H1 (cell line): ENCODE results near the gene PTPRG.

ENCODE experiments used
- CHD1 ChIP-seq: IDR thresholded peaks from 2 replicates; pipeline ENCODE4 v1.6.1; 2012; ENCODE audit warnings: low read depth, low read length, improper control_type of control experiment
- JUND ChIP-seq: IDR thresholded peaks from 2 replicates; pipeline ENCODE4 v1.6.1; 2011; ENCODE audit warnings: mild to moderate bottlenecking, improper control_type of control experiment, low read length
- POLR2A ChIP-seq, 2 experiments: IDR thresholded peaks; 1 replicate in 1 of 2; 2 replicates in 1 of 2; pipeline ENCODE4 v1.6.1; 2011; ENCODE audit warnings: low read depth in 2 of 2, low read length in 2 of 2, mild to moderate bottlenecking in 2 of 2; ENCODE audit errors: control extremely low read depth in 1 of 2
- POLR2AphosphoS5 ChIP-seq: IDR thresholded peaks from 2 replicates; pipeline ENCODE4 v1.6.1; 2011; ENCODE audit warnings: low read depth, low read length
- RAD21 ChIP-seq, 2 experiments: IDR thresholded peaks in 1 of 2; conservative IDR thresholded peaks in 1 of 2; 2 replicates each; pipeline ENCODE4 v1.6.1; 2011; ENCODE audit warnings: low read depth in 2 of 2, low read length in 2 of 2, improper control_type of control experiment in 1 of 2, inconsistent platforms in 1 of 2, mild to moderate bottlenecking in 1 of 2, moderate library complexity in 1 of 2
- ZNF274 ChIP-seq: IDR thresholded peaks from 2 replicates; pipeline ENCODE4 v1.7.0; 2012; ENCODE audit warnings: low read length, borderline replicate concordance; ENCODE audit errors: extremely low read depth
- TF ChIP-seq, protein P1 (sequence below), 3 experiments: IDR thresholded peaks; 1 replicate in 2 of 3; 2 replicates in 1 of 3; pipeline versions ENCODE4 v1.5.1 to v1.6.1; 2011; ENCODE audit warnings: low read length in 3 of 3, mild to moderate bottlenecking in 3 of 3, inconsistent platforms in 2 of 3, low read depth in 1 of 3, moderate library complexity in 1 of 3; ENCODE audit not compliant: insufficient read depth in 1 of 3; ENCODE audit errors: control extremely low read depth in 1 of 3

DNA sequence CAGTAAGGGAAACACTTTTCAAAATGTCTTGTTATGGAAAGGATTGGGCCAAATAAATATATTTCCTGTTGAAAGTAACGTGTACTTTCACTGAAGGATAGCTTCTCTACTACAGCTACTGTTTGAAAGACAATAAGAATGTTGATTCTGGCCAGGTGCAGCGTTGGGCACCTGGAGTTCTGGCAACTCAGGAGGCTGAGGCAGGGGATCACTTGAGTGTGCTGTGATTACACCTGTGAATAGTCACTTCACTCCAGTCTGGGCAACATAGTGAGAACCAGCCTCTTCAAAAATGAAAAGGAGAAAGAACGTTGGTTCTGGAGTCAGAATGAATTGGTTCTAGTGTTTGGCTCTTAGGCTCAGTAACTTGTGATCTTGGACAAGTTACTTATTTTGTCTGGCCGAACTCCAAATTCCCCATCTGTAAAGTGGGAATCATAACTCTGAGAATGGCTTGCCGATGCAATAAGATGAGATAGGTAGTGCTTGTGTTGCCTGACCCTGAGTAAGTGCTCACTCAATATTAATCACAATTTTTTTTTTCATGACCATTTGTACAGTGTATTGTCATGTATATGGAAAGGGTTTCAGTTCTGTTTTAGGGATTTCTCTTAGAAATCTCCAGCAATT lies 310.8 kb downstream of the PTPRG start:
- no peak for TF ChIP-seq CHD1
- TF ChIP-seq JUND: no peak
- no peak for TF ChIP-seq POLR2A (IDR thresholded peaks at IDR 0.05; ENCODE audit: control extremely low read depth in 1 of 2, low read depth in 2 of 2, low read length in 2 of 2)
- TF ChIP-seq ZNF274: no peak
- TF ChIP-seq, protein P1, sequence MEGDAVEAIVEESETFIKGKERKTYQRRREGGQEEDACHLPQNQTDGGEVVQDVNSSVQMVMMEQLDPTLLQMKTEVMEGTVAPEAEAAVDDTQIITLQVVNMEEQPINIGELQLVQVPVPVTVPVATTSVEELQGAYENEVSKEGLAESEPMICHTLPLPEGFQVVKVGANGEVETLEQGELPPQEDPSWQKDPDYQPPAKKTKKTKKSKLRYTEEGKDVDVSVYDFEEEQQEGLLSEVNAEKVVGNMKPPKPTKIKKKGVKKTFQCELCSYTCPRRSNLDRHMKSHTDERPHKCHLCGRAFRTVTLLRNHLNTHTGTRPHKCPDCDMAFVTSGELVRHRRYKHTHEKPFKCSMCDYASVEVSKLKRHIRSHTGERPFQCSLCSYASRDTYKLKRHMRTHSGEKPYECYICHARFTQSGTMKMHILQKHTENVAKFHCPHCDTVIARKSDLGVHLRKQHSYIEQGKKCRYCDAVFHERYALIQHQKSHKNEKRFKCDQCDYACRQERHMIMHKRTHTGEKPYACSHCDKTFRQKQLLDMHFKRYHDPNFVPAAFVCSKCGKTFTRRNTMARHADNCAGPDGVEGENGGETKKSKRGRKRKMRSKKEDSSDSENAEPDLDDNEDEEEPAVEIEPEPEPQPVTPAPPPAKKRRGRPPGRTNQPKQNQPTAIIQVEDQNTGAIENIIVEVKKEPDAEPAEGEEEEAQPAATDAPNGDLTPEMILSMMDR (IDR thresholded peaks at IDR 0.05; ENCODE audit: control extremely low read depth in 1 of 3, insufficient read depth in 1 of 3, low read depth in 1 of 3, low read length in 3 of 3): no peak
- TF ChIP-seq RAD21 (IDR thresholded peaks at IDR 0.05 in 1 of 2, conservative IDR thresholded peaks at IDR 0.05 in 1 of 2; ENCODE audit: low read depth in 2 of 2, low read length in 2 of 2): no peak
- no peak for TF ChIP-seq POLR2AphosphoS5
